Pulmonary artery endothelial cell (primary cell): ENCODE results near the gene MMEL1. TPM values are rescaled to one million over a fixed set of nuclear protein-coding genes. Genes with fewer than 3 reads are reported as not detected.

Experiments
- DNase-seq: peaks from one replicate; pipeline ENCODE4 v3.0.0-alpha.2; 2011; ENCODE audit warnings: low read depth, low spot score
- total RNA-seq: library from RNA; depleted of rRNA; stranded (reverse); fragments of >200 nt; gene quantifications from 2 replicates; pipeline ENCODE4 v1.2.3, GENCODE V29; 2014

MMEL1 gene
- total RNA-seq, 1 donor from 2014 or later = 3.7 TPM

DNA sequence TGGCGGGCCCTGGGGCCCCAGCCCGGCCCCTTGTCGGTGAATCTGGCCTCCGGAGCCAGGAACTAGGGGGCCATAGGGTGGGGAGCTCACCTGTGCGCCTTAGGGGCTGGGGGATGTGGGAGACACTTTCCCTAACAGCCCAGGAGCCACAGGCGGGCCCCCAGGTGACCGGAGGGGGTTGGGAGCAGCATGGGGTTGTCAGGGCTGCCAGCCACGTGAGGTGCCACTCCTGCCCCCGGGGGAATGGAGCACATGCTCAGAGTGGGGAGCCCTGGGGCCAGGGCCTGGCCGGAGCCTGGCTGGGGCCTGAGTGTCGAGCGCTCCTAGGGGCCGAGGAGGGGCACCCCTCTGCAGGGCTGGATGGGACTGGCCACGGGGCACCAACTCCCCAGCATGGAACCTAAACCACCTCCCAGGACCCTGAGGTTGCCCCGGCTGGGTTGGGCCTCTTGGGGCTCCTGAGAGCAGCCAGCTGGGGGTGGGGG, 26.4 kb downstream of the MMEL1 start:
- no peak for DNase-seq

- no peak for DNase-seq
Observed at GRCh38 chr1:2605509-2606395, 27.1 kb downstream of the MMEL1 start.

DNA sequence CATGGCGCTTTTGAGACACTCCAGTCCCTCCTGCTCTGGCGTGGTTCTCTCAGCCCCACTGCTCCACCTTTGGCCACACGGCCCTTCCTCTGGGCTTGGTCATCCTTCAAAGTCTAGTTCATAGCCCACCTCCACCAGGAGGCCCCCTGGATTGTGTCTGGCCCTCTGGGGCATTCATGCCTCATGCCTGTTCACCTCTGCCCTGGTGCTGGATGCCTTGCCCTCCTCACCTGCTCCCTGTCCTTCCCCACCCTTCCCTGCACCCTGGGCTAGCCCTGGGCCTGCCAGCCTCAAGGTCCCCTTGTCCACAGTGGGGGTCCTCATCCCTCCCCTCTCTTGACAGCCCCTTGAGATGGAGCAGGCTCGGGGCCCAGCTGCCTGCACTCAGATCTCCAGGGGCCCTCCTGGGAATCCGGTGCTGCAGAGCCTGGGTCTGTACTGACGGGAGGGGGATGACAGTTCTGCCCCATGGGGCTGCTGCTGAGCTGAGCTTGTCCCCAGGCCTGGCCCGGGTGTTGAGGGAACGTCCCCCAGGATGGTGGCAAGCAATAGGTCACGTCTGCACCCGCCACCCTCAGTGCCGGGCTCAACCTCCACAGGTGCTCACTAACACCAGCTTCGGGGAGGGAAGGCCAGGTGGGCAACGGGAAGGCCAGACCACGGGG, 27.8 kb downstream of the MMEL1 start:
- no peak for DNase-seq

DNA sequence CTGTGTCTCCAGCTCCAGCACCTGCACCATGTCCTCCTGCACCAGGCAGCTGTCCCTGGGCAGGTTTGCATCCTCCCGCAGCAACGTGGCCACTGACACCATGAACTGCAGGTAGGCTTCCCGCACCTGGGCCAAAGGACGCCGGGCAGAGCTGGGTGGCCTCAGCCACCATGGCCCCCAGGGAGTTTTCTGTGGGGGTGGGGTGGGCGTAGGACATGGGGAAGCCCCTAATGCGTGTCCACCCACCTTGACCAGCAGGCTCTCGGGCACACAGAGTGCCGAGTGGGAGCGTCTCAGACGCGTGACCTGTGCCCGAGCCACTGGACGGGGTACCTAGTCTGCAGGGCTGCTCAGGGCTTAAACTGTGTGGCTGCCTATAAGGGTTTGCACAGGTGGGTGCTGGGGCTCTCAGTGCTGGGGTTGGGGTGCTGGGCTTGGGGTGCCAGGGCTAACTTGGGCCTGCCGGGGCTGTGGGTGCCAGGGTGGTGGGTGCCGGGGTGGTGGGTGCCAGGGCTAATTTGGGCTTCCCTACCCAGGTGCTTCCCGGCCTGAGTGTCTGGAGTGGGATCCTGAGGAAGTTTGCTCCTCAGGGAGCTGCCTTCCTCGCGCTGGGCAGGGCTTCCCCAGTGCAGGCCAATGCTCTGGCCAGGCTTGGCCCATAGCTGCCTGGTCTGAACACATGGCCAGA, 28.5 kb downstream of the MMEL1 start:
- no peak for DNase-seq

DNA sequence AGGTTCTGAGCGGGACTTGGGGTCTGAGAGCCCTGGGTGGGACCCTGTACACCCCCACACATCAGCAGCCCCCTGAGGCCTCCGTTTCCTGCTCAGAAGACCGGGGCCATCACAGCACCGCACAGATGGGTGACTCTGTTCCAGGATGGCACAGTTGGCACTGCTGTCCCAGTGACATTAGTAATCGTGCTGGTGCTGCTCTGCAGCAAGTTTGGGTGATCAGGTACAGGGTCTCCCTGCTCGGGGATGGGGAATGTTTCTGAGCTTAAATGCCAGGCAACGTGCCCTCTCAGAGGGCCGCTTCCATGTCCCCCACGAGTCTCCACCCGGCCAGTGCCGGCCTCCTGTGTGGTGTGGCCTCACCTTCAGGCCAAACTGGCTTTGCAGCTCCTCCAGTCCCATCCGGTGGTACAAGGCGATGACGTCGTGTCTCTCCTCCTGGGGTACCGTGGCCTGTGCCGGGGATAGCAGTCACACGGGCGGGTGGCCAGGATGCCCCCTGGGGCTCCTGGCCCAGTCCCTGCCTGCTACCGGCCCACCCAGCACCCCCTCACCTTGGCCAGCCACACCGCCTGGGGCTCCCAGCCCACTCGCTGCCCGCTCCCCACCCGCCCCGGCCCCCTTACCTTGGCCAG, 29.2 kb downstream of the MMEL1 start:
- DNase-seq = no peak

DNA sequence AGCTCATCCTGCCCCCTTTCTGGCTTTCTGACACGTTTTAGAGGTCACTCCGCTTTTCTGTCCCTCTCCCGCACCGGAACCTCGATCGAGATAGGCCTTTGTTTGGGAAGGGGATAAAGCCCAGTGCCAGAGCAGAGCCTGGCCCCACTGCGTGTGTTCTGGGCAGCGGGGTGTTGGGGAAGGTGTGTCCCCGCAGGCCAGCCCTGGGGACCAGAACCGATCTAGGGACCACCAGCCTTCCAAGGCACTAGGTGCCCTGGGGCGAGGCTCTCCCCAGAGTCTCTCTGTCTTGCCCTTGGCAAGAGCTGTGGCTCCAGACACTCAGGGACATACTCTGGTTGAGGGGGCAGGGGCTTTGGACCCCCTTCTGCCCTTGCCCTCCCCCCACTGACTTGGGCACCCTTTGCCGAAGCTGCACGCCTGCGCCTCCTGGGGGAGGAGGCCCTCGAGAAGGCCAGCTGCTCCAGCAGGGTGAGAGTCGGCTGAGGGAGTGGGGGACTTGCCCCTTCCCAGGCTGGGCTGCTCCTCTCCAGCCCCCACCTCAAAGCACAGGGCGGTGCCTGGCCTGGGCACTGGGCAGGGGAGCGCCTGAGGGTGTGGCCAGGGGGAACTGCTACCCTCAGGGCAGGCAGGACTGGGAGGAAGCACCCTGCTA, 29.8 kb downstream of the MMEL1 start:
- DNase-seq = no peak

GRCh38 chr1:2602311-2602835, 30.4 kb downstream of the MMEL1 start:
- DNase-seq = no peak

- DNase-seq = no peak
Observed at GRCh38 chr1:2601721-2602303, 31.0 kb downstream of the MMEL1 start.

GRCh38 chr1:2598329-2598931, 34.4 kb downstream of the MMEL1 start:
- no peak for DNase-seq

- no peak for DNase-seq
Observed at GRCh38 chr1:2597441-2598328, 35.1 kb downstream of the MMEL1 start.

- DNase-seq = no peak
Observed at GRCh38 chr1:2596530-2597333, 36.1 kb downstream of the MMEL1 start.

DNA sequence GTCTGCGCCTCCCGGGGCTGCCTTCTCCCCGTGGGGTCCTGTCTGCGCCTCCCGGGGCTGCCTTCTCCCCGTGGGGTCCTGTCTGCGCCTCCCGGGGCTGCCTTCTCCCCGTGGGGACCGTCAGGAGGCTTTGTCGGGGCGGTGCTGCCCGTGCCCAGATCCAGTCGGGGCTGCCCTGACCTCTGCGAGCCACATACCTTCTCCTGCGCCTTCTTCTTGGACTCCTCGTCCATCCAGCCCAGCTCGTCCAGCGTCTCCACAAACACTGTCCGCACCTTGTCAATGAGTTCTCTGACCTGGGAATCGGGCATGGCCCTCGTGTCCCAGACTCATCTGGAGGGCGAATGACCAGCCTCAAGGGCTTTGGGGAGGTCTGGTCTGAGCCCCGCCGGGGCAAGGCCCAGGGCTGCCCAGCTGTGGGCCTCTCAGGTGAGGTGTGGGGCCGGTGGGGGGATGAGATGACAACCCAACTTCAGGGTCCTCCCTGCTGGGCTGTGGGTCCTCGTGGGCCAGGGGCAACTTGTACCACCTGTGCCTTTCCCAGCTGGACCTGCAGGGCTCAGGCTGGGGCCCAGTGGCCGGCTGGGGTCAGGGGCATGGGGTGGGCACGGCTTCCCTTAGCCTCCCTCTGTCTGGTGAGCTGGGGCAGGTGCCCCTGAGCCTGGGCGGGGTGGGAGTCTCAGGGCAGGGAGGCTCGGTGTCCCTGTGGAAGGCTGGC, 36.8 kb downstream of the MMEL1 start:
- DNase-seq = no peak

DNA sequence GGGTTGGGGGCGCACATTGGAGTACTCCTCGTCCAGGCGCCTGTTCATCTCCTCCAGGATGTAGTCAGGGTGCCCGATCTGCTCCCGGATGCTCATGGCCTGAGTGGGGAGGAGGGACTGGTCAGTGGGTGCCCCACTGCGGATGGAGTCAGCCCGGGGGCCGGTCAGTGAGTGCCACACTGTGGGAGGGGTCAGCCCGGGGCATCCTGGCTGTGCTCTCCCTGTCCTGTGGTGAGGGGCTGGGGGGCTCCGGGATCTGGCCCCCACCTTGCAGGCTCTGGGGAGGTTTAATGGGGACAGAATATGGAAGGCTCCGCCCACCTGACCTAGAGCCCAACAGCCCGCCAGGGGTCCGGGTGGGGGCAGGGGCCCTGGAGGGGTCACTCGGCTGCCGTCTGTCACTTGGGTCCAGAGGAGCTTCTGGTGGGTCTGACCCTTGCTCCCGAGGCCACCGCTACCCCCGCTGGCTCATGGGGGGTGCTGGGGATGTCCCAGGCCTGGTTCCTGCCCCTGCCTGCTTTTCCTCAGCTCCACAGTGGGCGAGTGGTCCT, 37.5 kb downstream of the MMEL1 start:
- DNase-seq = no peak

DNA sequence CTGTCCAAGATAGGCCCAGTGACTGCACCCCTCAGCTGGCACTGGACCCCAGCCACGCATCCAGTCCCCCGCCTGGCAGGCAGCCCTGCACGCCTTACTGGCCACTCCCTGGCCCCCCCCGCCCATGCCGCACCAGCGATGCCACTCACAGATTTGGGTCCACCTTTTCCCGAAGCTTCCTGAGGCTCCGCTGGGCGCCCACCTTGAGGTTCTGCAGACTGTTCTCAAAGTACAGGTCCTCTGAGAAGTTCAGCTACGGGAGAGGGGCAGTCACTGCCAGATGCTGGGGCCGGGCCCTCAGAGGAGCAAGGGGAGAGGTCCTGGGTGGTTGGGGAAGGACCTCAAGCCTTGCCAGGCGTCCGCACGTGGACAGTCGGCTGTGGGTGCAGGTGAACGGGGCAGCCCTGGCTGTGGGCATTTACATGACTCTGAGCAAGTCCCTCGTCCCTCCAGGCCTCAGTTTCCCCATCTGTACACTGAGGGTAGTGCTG, 38.1 kb downstream of the MMEL1 start:
- DNase-seq = no peak

GRCh38 chr1:2594001-2594640, 38.7 kb downstream of the MMEL1 start:
- no peak for DNase-seq

DNA sequence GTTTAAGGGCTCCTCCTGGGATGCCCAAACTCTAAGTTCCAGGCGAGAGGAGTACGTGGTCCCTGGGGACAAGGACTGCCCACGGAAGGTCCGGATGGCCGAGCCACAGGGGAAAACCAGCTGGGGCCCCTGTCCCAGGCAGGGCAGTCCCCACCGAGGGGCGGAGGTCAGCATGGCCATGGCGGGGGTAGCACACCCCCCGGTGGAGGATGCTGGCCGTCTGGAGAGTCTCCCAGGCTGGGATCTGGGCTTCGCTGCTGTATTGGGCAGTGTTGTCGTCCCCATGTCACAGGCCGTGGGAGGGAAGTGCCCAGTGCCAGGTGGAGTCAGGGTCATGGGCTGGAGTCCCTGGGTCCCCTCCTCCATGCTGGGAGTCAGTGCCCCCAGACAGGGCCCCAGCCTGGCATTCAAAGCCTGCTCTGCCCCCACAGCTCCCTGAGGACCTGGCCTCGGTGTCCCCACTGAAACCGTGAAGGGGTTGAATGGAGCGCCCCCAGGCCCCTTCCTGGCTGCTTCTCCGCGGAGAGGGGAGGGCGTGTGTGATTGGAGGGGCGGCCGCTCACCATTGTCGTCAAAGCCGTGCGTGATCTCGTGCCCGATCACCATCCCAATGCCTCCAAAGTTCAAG, 39.5 kb downstream of the MMEL1 start:
- DNase-seq = no peak
